ENCODE measurements around the gene TRAM2. TPM values are rescaled to one million over a fixed set of nuclear protein-coding genes. Genes with fewer than 3 reads are reported as not detected.

Gene TRAM2
- total and polyA plus RNA-seq, 2 donors (not counting 3 experiments of a cell fraction or from before 2014, with no cell fraction given): 85.7 to 98.6 TPM

DNA sequence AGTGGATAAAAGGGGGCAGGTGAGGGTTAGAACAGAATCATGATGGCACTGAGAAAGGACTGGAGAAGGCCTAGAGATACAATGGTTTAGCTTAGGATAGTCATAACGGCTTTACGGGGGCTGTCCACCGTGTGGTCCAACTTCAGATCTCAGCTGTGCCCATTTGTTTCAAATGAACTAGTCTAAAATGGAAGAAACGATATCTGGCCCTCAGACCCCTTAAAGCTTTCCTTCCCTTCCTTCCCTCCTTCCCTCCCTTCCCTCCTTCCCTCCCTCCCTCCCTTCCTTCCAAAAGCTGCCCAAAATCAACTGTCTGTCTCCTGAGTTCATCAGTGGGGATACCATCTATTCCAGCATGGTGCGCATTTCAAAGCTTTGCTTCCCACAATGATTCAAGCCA, 27.9 kb downstream of the TRAM2 start:
- Histone ChIP-seq H2AFZ (ENCODE audit: low read depth, low read length) (no peak overlapping the region), H3K27ac (ENCODE audit: insufficient read depth, low read depth, low read length) (no peak overlapping the region), H3K27me3 (ENCODE audit: control insufficient read depth in 2 of 2, insufficient read depth in 2 of 2, low read length in 2 of 2) (no peaks in the 10 kb centered on the region), H3K9me3 (replicated peaks; ENCODE audit: control insufficient read depth, insufficient read depth, low read length) (no peaks in the 10 kb centered on the region), H3K79me2 (ENCODE audit: control insufficient read depth, insufficient read depth, low read length) (peaks cover 74% of the 10 kb centered on the region), H3K9ac (replicated peaks; ENCODE audit: extremely low read depth, insufficient read depth, low read length) (no peak overlapping the region), H3K4me3 (replicated peaks in 1 of 3; ENCODE audit: insufficient read depth in 1 of 3, low read depth in 1 of 3, low read length in 3 of 3) (no peak overlapping the region), H3K36me3 (ENCODE audit: control insufficient read depth in 2 of 2, extremely low read depth in 1 of 2, insufficient read depth in 2 of 2, low read length in 2 of 2) (no peaks in the 10 kb centered on the region), H3K9me1 (replicated peaks; ENCODE audit: control insufficient read depth, extremely low read depth, insufficient read depth, low read length) (no peaks in the 10 kb centered on the region), H4K20me1 (replicated peaks; ENCODE audit: control insufficient read depth, extremely low read depth, insufficient read depth, low read length) (no peaks in the 10 kb centered on the region), H3K4me2 (ENCODE audit: insufficient read depth, low read length) (no peak overlapping the region), H3K4me1 (ENCODE audit: control insufficient read depth, extremely low read depth, insufficient read depth, low read length) (peaks cover 84% of the 10 kb centered on the region)
- TF ChIP-seq JUN (IDR thresholded peaks at IDR 0.05; ENCODE audit: borderline replicate concordance, insufficient read depth, insufficient read length, low read depth) (no peak), POLR2AphosphoS5 (IDR thresholded peaks at IDR 0.05; ENCODE audit: insufficient read depth, low read depth, low read length) (no peak), GATA2 (IDR thresholded peaks at IDR 0.05; ENCODE audit: insufficient read depth, insufficient read length, low read depth, low read length) (no peak), MYC (IDR thresholded peaks at IDR 0.05; ENCODE audit: low read depth, low read length) (no peak)
- ChIA-PET POLR2A (interaction anchor here (0.9 to 1.1 kb wide), 2 partner anchors 21 to 132 kb away, joined by 3 to 4 read pairs; no protein-coding TSS in a partner anchor), CTCF (interaction anchor here (0.8 to 4.2 kb wide), 7 partner anchors 13 to 133 kb away, joined by 3 to 27 read pairs (median 3); partner anchors contain the start of gene TRAM2)
- FAIRE-seq (no peak), DNase-seq (ENCODE audit: low read depth, low spot score) (no peak)
- BruUV-seq (replicated peaks): no TSS peak
- dilution Hi-C loops (cut with MboI; ENCODE audit: extremely low pct_ligation_motif_present, low sequenced_read_pairs) (loop anchor here (25.0 kb wide), 1 partner anchor 137 kb away; the partner anchor contains the start of gene EFHC1), intact Hi-C loops (cut with micrococcal nuclease) (no loop called here)

DNA sequence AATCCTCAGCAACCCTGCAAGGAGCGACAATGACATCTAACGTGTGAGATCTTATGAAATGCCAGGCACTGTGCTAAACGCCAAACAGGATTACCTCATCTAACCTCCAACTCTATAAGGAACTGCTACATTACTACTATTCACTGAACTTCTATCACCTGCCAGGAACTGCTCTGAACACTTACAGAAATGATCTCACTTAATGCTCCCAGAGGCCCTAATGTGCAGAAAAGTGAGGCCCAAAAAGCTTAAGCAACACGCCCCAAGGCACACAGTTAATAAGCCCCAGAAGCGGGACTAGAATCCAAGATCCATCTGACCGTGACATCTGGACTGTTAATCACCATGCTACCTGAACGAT, 28.5 kb downstream of the TRAM2 start:
- ChIA-PET POLR2A (no interaction called here), CTCF (interaction anchor here (1.0 kb wide), 1 partner anchor 13 kb away, joined by 3 read pairs; no protein-coding TSS in a partner anchor)
- intact Hi-C loops (cut with micrococcal nuclease): no loop called here
- Histone ChIP-seq H3K79me2 (ENCODE audit: control insufficient read depth, insufficient read depth, low read length) (peaks cover 67% of the 10 kb centered on the region), H3K4me1 (ENCODE audit: control insufficient read depth, extremely low read depth, insufficient read depth, low read length) (peaks cover 84% of the 10 kb centered on the region), H3K36me3 (ENCODE audit: control insufficient read depth in 2 of 2, extremely low read depth in 1 of 2, insufficient read depth in 2 of 2, low read length in 2 of 2) (no peaks in the 10 kb centered on the region), H3K9ac (replicated peaks; ENCODE audit: extremely low read depth, insufficient read depth, low read length) (no peak overlapping the region), H3K27ac (ENCODE audit: insufficient read depth, low read depth, low read length) (no peak overlapping the region), H3K27me3 (ENCODE audit: control insufficient read depth in 2 of 2, insufficient read depth in 2 of 2, low read length in 2 of 2) (no peaks in the 10 kb centered on the region), H3K4me3 (replicated peaks in 1 of 3; ENCODE audit: insufficient read depth in 1 of 3, low read depth in 1 of 3, low read length in 3 of 3) (no peak overlapping the region), H3K4me2 (ENCODE audit: insufficient read depth, low read length) (no peak overlapping the region), H4K20me1 (replicated peaks; ENCODE audit: control insufficient read depth, extremely low read depth, insufficient read depth, low read length) (no peaks in the 10 kb centered on the region), H2AFZ (ENCODE audit: low read depth, low read length) (no peak overlapping the region), H3K9me3 (replicated peaks; ENCODE audit: control insufficient read depth, insufficient read depth, low read length) (no peaks in the 10 kb centered on the region), H3K9me1 (replicated peaks; ENCODE audit: control insufficient read depth, extremely low read depth, insufficient read depth, low read length) (no peaks in the 10 kb centered on the region)
- dilution Hi-C loops (cut with MboI; ENCODE audit: extremely low pct_ligation_motif_present, low sequenced_read_pairs): loop anchor here (25.0 kb wide), 1 partner anchor 136 kb away; the partner anchor contains the start of gene EFHC1
- FAIRE-seq (no peak), DNase-seq (ENCODE audit: low read depth, low spot score) (no peak)
- BruUV-seq (replicated peaks): no TSS peak
- TF ChIP-seq POLR2A (IDR thresholded peaks at IDR 0.05; ENCODE audit: low read depth, low read length): no peak
- TF ChIP-seq EZH2 (IDR thresholded peaks at IDR 0.05; ENCODE audit: borderline replicate concordance, low read depth, low read length, severe bottlenecking): no peak
- TF ChIP-seq, protein P1, sequence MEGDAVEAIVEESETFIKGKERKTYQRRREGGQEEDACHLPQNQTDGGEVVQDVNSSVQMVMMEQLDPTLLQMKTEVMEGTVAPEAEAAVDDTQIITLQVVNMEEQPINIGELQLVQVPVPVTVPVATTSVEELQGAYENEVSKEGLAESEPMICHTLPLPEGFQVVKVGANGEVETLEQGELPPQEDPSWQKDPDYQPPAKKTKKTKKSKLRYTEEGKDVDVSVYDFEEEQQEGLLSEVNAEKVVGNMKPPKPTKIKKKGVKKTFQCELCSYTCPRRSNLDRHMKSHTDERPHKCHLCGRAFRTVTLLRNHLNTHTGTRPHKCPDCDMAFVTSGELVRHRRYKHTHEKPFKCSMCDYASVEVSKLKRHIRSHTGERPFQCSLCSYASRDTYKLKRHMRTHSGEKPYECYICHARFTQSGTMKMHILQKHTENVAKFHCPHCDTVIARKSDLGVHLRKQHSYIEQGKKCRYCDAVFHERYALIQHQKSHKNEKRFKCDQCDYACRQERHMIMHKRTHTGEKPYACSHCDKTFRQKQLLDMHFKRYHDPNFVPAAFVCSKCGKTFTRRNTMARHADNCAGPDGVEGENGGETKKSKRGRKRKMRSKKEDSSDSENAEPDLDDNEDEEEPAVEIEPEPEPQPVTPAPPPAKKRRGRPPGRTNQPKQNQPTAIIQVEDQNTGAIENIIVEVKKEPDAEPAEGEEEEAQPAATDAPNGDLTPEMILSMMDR (IDR thresholded peaks at IDR 0.05; ENCODE audit: extremely low read depth in 1 of 2, insufficient read depth in 1 of 2, low read depth in 1 of 2, low read length in 2 of 2): no peak
- no peak for TF ChIP-seq JUN (IDR thresholded peaks at IDR 0.05; ENCODE audit: borderline replicate concordance, insufficient read depth, insufficient read length, low read depth)
- no peak for TF ChIP-seq FOS (IDR thresholded peaks at IDR 0.05; ENCODE audit: borderline replicate concordance, insufficient read depth, low read length)
- TF ChIP-seq, protein P2, sequence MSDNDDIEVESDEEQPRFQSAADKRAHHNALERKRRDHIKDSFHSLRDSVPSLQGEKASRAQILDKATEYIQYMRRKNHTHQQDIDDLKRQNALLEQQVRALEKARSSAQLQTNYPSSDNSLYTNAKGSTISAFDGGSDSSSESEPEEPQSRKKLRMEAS (IDR thresholded peaks at IDR 0.05; ENCODE audit: insufficient read depth, insufficient read length): no peak
- no peak for TF ChIP-seq MYC (IDR thresholded peaks at IDR 0.05; ENCODE audit: low read depth, low read length)
- no peak for TF ChIP-seq POLR2AphosphoS5 (IDR thresholded peaks at IDR 0.05; ENCODE audit: insufficient read depth, low read depth, low read length)
- TF ChIP-seq GATA2 (IDR thresholded peaks at IDR 0.05; ENCODE audit: insufficient read depth, insufficient read length, low read depth, low read length): no peak

Measured in endothelial cell of umbilical vein (primary cell).